Amniotic epithelial cell (primary cell): Measurements from ENCODE around the gene WNK2.

Experiments
- DNase-seq: peaks from one replicate; pipeline ENCODE4 v3.0.0-alpha.2; 2010; ENCODE audit warnings: low read depth

The WNK2 gene

DNA sequence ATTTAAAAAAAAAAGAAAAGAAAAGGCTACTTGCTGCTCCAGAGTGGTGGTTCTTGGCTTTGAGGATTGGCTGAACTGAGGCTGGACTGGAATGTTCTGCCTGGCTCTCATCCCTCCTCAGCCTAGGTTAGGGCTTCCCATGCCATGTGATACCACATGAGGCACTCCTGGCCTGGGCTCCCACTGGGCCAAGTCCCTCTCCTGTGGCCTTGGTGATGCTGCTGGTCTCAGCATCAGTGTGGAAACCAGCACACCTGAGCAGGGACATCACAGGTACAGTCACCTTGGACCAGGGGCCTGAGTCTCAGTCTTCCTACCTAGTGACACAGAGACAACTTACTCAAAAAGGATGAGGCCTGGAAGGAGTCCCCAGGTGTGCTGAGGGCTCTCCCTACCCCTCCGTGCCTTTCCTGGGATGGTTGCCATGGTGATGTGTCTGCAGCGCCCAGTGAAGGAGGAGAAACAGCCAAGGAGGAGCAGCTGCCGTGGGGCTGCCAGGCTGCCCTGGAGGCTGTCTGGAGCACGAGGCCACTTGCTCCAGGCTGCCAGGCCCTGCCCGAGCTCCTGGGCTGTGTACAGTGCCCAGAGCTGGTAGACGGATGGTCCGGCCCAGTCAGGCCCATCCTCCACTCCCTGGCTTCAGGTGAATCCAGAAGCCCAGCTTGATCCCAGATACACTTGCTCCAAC, 71.0 kb downstream of the WNK2 start:
- no peak for DNase-seq

GRCh38 chr9:93255494-93255867, 71.5 kb downstream of the WNK2 start:
- no peak for DNase-seq

DNA sequence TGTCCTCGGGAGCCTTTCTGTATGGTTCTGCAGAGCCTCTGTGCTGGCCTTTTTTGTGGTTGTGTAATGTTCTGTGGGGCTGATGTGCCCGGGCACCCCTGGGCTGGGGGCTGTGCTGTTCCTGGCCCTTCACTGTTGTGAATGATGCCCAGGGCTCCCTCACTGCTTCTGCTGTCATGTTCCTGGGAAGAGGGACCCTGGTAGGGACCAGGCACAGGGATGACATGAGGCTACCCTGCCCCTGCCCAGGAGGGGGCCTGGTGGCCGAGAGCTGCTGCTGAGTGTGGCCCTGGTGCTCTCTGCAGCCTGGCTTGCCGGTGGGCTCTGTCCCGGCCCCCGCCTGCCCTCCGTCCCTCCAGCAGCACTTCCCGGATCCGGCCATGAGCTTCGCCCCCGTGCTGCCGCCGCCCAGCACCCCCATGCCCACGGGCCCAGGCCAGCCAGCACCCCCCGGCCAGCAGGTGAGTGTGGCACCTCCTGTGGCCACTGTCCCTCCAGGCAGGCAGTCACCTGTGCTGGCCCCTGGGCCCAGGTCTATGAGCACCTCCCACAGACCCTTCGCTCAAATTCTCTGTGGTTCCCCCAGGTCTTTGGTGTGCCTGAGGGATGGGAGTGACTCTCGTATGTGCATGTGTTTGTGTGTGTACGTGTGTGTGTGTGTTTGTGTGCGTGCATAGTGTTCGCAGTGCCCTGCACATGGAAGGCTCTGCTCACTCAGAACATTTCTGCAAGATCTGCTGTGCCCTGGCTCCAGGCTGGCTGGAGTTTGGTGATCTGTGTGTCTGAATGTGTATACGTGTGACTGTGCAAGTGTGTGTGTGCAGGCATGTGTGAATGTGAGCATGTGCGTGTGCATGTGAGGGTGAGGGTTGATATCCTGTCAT, 72.3 kb downstream of the WNK2 start:
- no peak for DNase-seq

DNA sequence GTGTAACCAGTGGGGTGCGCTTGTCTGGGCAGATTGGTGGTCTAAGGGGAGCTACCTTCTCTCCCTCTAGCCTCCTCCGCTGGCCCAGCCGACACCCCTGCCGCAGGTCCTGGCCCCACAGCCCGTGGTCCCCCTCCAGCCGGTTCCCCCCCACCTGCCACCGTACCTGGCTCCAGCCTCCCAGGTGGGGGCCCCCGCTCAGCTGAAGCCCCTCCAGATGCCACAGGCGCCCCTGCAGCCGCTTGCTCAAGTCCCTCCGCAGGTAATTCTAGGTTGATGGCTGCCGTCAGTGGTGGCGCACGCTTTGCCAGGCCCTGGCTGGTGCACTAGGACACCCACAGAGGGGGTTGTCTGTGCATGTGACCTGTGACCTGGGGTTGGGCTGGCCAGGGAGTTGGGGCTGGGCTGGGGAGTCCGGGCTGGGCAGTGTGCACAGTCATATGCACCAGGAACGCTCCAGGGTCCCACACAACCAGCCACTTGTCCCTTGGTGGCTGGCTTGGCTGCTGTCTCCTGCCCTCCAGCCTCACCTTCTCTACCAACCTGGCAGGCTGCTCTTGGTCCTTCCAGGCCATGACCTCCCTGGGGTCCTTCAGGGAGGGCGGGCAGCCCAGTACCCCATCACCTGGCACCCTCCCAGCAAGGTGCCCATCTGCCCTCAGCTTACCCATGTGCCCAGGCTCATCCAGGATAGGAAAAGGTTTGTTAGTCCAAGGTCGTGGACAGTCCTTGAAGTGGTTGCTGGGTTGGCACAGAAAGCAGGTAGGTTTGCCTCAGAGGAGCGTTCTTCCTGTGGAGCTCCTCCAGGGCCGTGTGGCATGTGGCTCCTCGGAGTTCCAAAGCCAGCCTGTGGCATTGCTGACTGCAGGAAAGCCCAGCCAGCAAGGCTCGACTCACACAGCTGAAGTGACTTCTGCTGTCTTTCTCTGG, 73.2 kb downstream of the WNK2 start:
- no peak for DNase-seq

DNA sequence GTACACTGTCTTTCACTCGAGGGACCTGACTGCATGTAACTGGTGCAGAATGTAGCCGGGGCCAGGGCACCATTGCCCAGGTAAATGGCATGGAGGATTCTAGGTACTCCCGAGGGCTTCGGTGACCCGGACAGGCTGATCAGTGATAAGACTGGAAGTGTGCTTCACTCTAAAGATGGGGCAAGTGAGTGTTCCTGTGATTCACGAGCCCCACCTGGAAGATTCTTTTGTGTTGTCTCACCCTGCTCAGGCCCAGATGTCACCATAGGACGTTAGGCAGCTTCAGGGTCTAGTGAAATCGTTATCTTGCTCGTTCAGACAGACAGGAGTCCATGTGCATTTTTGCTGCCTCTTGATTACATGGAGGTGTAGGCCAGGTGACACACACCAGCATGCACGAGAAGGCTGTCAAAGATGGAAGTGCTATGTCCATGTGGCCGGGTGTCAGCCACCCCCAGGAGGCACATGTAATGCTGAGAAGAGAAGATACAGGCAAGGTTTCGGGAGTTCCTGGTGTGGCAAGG, 73.9 kb downstream of the WNK2 start:
- DNase-seq = no peak

DNA sequence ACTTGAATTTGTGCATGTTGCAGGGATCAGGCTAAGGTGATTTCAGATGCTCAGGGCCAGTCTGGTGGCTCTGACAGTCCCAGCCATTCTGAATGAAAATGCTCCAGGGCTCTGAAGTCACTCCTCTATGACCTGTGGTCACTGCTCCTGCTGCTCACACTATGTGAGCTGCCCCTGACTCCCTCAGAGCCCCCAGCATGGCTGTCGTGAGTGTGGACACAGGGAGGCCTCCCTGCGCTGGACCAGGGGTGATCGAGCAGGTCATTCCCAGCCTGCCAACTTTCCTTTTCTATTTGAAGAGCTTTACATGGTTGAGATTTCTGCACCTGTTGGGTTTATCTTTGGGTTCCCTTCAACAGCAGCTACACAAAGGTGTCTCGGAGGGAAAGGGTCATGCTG, 74.5 kb downstream of the WNK2 start:
- DNase-seq = no peak

- no peak for DNase-seq
Observed at GRCh38 chr9:93258818-93259489, 75.0 kb downstream of the WNK2 start.

GRCh38 chr9:93259490-93260262, 75.7 kb downstream of the WNK2 start:
- no peak for DNase-seq

DNA sequence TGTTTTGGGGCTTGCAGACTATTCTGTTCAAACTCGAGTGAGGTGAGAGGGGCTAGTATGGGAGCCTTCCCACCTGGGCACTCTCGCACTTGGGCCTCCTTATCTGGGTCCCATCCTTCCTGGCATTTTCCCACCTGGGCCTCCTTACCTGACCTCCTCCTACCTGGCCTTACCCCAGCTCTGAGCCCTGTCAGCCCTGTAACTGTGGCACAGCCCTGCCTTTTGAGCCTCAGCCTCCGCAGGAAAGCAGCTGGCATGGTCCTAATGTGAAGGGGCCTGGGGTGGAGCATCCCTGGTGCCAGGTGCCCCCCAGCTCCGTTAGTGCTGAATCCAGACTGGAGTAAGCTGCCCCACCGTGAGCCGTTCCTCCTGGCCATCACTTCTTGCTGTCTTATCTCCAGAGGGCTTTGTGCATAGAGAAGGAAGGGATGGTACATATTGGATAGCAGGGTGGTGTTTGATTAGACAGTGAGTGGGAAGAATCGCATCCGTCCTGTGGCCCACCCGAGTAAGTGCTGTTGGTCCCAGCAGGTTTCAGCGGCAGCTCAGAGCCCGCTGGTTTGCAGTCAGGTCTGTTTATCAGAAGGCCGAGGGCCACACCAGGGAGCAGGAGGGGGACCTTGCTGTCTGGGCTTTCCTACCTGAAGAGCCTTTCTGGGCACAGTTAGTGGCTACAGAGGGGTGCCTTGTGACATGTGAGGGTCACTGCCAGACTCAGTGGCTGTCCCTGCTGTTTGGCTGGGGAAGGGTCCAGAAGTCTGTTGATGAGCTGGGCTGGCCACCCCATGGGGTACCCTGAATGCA, 76.5 kb downstream of the WNK2 start:
- DNase-seq = no peak

DNA sequence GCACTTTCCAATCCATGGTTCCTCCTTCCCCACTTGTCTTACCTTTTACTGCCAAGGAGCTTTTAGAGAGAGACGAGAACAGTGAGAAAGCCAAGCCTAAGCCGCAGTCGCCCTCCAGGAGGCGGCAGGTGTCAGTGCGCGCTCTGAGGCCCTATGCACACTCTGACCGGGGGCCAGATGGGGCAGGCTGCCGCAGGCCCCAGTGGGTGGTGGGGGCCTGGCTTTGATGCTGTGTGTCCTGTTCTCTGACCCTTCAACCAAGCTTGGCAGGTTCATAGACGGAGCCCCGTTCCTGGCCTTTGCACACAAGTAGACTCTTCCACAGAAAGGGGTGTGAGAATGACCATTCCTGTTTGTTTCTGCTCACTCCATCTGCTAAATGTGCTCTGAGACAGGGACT, 77.3 kb downstream of the WNK2 start:
- no peak for DNase-seq

- no peak for DNase-seq
Observed at GRCh38 chr9:93261735-93262523, 78.0 kb downstream of the WNK2 start.

DNA sequence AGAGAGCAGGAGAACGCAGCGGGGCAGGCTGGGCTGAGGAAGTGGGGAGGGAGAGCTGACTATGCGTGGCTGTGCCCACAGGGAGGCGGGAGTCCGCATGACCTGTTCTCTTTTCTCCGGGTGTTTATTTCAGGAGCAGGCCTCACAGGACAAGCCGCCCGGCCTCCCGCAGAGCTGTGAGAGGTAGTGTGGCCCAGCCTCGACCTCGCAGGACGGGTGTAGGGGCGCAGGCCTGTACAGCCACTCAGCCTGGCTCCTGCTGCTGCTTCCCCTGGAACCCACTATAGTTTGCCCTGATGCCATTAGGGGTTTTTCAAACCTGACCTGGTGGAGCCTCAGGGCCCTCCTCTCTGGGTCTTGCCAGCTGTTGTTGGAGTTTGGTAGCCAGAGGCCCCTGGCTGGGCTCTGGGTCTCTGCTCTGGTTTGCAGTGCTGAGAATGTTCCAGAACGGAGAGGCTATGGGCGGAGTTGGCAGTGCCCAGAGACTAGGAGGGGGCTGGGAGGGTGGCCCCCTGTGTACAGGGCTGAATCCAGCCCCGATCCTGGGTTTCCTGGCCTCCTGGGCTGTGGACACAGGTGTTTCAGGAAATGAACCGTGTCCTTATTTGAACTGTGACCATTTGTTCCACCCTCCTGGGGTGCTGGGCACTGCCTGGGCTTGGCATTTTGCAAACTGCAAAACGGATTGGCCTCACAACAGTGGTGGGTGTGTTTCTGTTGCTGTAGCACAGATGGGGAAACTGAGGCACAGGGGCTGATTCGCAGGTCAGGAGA, 78.8 kb downstream of the WNK2 start:
- DNase-seq = no peak

GRCh38 chr9:93263334-93264229, 79.6 kb downstream of the WNK2 start:
- no peak for DNase-seq

DNA sequence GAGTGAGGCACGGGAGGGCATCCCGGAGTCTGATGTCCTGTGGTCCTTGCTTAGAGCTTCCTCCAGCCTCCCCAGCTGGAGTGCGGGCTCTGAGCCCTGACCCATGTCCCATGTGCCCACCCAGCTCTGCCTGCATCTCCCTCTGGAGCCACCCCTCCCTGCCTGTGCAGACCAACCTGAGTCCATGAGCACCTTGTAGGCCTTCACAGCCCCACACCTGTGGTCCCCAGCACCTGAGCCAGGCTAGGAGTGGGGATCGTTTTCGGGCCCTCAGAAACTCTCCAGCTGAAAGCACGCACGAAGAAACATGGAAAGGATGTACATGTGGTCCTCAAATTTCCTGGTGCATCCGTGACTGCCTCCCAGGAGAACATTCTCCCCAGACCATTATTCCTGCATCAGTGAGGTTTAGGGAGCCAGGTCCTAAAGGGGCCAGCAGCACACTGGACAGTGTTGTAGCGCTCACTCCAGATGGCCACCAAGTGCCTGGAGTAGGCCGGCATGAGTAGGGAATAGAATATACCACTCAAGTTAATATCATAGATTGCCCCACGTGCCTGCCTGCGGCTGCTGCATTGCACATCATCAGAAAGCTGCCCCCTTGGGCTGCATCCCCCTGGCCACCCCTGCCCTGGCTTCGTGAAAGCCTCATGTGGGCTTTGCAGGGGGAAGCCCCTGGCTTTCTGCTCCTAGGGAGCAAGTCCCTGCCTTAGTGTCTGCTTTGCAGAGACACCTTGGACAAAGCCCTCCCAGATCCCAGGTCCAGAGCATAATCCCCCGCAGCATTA, 80.6 kb downstream of the WNK2 start:
- no peak for DNase-seq

GRCh38 chr9:93265301-93265971, 81.5 kb downstream of the WNK2 start:
- DNase-seq = no peak

- no peak for DNase-seq
Observed at GRCh38 chr9:93265972-93266371, 82.0 kb downstream of the WNK2 start.
